ENCODE results near the gene CPNE7. TPM values are rescaled to one million over a fixed set of nuclear protein-coding genes. Genes with fewer than 3 reads are reported as not detected.

Gene CPNE7
- total and polyA plus RNA-seq, 2 of the 4 experiments (the other 2 are of a cell fraction) = 5.4 to 17.4 TPM

DNA sequence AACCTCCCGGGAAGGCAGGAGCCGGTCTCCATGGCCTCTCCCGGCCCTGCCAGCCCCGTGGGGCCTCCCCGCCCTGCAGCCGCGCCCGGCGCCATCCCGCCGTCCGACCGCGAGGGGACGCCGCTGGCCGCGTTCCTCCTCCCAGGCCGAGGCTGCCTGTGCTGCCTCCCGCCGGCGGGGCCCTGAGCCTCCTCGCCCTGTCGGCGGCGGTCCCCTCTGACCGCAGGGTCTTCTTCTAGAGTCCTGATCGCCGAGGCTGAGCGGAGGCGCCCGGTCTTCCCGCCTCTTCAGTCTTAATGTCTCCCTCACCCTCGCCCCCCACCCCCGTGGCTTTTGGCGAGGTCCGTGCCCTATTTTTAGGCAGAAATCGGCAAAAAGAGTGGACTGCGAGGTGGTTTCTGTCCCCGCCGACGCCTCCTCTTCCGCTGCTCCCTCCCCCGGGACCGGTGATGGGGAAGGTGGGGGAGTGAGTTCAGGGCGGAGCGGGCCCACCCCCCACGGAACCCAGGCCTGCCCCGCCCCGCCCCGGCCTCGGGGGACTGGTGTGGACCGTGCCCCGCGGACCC is 794 bp upstream of the CPNE7 start:
- DNase-seq (peak; percentile 61), ATAC-seq (ENCODE audit: low read depth) (peak; percentile 88)
- H3K9me3 ChIP-seq (ENCODE audit: control insufficient read depth, insufficient read depth, low read length) = no peaks in the 10 kb centered on the region
- peak overlapping the region; percentile 28; the same call in 1 of the 2 replicates for H3K4me3 ChIP-seq (ENCODE audit: insufficient read depth, low read depth, low read length)
- H3K9ac ChIP-seq (ENCODE audit: low read depth, low read length) = peak overlapping the region; percentile 24; the same call in 1 of the 2 replicates
- intact Hi-C loops (cut with micrococcal nuclease) (loop anchor here (1.0 kb wide), 2 partner anchors 67 to 93 kb away; no protein-coding TSS in a partner anchor), dilution Hi-C loops (cut with HindIII; ENCODE audit: low sequenced_read_pairs, unreplicated experiment) (no loop called here), in situ Hi-C loops (cut with MboI; ENCODE audit: low sequenced_read_pairs) (loop anchor here (5.0 kb wide), 1 partner anchor 68 kb away; no protein-coding TSS in a partner anchor)
- no peak overlapping the region; the same call in 1 of the 2 replicates for H3K14ac ChIP-seq (replicated peaks; ENCODE audit: low read depth, low read length)
- no peak overlapping the region; the same call in 1 of the 2 replicates for H3K27ac ChIP-seq (ENCODE audit: insufficient read depth, low read length)
- peak overlapping the region; percentile 79 for H4K91ac ChIP-seq (ENCODE audit: insufficient read depth, low read depth, low read length)
- H4K20me1 ChIP-seq (ENCODE audit: insufficient read depth, low read length) = no peaks in the 10 kb centered on the region
- BruUV-seq (replicated peaks) = no TSS peak
- POLR2A ChIA-PET (ENCODE audit: unreplicated experiment) = interaction anchor here (0.5 kb wide), 1 partner anchor 89 kb away, joined by 3 read pairs; no protein-coding TSS in a partner anchor
- H3K18ac ChIP-seq (ENCODE audit: low read depth, low read length) = no peak overlapping the region
- H2AFZ ChIP-seq (replicated peaks; ENCODE audit: low read length, poor library complexity) = peak overlapping the region; percentile 93
- H2BK15ac ChIP-seq (ENCODE audit: low read depth, low read length) = no peak overlapping the region
- H3K9me1 ChIP-seq (ENCODE audit: insufficient read depth, low read length) = peaks cover 5% of the 10 kb centered on the region; the same call in 1 of the 2 replicates
- H2AK5ac ChIP-seq (ENCODE audit: low read depth, low read length) = 0 out of 2 replicates have a peak overlapping the region, but pooled peaks have one; percentile 15
- H2BK120ac ChIP-seq (ENCODE audit: low read depth, low read length) = peak overlapping the region; percentile 84; the same call in 1 of the 2 replicates
- peak overlapping the region; percentile 82 for H3K4me2 ChIP-seq (ENCODE audit: low read depth, low read length)
- no peaks in the 10 kb centered on the region; a peak in 1 of 4 replicates for H3K79me1 ChIP-seq (ENCODE audit: low read depth in 1 of 2, low read length in 2 of 2)
- H3K27me3 ChIP-seq (ENCODE audit: control insufficient read depth, insufficient read depth, low read length) = peaks cover 4% of the 10 kb centered on the region; the same call in 1 of the 2 replicates
- H2BK20ac ChIP-seq (ENCODE audit: low read depth, low read length) = peak overlapping the region; percentile 34; the same call in 1 of the 2 replicates
- H3K36me3 ChIP-seq (ENCODE audit: control insufficient read depth, insufficient read depth, low read length) = peaks cover 3% of the 10 kb centered on the region; the same call in 1 of the 2 replicates
- WGBS, 2 experiments (ENCODE audit: extremely low coverage in 2 of 2, insufficient read length in 1 of 2) = 12% methylated on average over 29 of the region's 55 CpGs; no CpG with 5 or more reads in 1 of the 2 experiments
- peak overlapping the region; percentile 84 for H3K4ac ChIP-seq (ENCODE audit: low read depth, low read length)
- H2AK9ac ChIP-seq (replicated peaks; ENCODE audit: low read depth, low read length, poor library complexity) = peak overlapping the region; percentile 91
- H4K8ac ChIP-seq (ENCODE audit: low read depth in 2 of 2, low read length in 2 of 2) = peak overlapping the region; percentile 16 to 82; a peak in 2 of 4 replicates
- H3K56ac ChIP-seq (ENCODE audit: extremely low read depth, insufficient read depth, low read length) = no peak overlapping the region; the same call in 1 of the 2 replicates
- peaks cover 15% of the 10 kb centered on the region for H3K4me1 ChIP-seq (ENCODE audit: control insufficient read depth, insufficient read depth, low read length)
- H3K23ac ChIP-seq (ENCODE audit: low read depth, low read length) = no peak overlapping the region
- H4K5ac ChIP-seq (ENCODE audit: low read depth, low read length) = peak overlapping the region; percentile 90
- peak overlapping the region; percentile 3 for H2BK5ac ChIP-seq (ENCODE audit: low read depth, low read length, poor library complexity, severe bottlenecking)
- CTCF ChIA-PET = no interaction called here
- TF ChIP-seq BHLHE40 (IDR thresholded peaks at IDR 0.05; ENCODE audit: low read depth, low read length) (no peak), RAD21 (IDR thresholded peaks at IDR 0.05; ENCODE audit: low read length) (peak; percentile 94), CEBPB (IDR thresholded peaks at IDR 0.05; ENCODE audit: low read depth, low read length) (no peak), CHD1 (IDR thresholded peaks at IDR 0.05; ENCODE audit: low read depth, low read length) (no peak), MAZ (IDR thresholded peaks at IDR 0.05; ENCODE audit: borderline replicate concordance, low read depth, low read length) (no peak; the same call in 1 of the 2 replicates), NFE2L2 (IDR thresholded peaks at IDR 0.05; ENCODE audit: low read depth, low read length) (no peak), RFX5 (IDR thresholded peaks at IDR 0.05; ENCODE audit: low read depth, low read length) (no peak), POLR2A (IDR thresholded peaks at IDR 0.05; ENCODE audit: low read depth, low read length) (0 out of 2 replicates have a peak, but pooled peaks have one; percentile 15), RCOR1 (IDR thresholded peaks at IDR 0.05; ENCODE audit: insufficient replicate concordance, low read length) (no peak), MXI1 (IDR thresholded peaks at IDR 0.05; ENCODE audit: borderline replicate concordance, low read depth, low read length) (0 out of 2 replicates have a peak, but pooled peaks have one; percentile 3), MAFK (IDR thresholded peaks at IDR 0.05; ENCODE audit: low read depth, low read length) (no peak)
- TF ChIP-seq, protein P1, sequence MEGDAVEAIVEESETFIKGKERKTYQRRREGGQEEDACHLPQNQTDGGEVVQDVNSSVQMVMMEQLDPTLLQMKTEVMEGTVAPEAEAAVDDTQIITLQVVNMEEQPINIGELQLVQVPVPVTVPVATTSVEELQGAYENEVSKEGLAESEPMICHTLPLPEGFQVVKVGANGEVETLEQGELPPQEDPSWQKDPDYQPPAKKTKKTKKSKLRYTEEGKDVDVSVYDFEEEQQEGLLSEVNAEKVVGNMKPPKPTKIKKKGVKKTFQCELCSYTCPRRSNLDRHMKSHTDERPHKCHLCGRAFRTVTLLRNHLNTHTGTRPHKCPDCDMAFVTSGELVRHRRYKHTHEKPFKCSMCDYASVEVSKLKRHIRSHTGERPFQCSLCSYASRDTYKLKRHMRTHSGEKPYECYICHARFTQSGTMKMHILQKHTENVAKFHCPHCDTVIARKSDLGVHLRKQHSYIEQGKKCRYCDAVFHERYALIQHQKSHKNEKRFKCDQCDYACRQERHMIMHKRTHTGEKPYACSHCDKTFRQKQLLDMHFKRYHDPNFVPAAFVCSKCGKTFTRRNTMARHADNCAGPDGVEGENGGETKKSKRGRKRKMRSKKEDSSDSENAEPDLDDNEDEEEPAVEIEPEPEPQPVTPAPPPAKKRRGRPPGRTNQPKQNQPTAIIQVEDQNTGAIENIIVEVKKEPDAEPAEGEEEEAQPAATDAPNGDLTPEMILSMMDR (conservative IDR thresholded peaks at IDR 0.05; ENCODE audit: low read depth, low read length) = peak; percentile 96
- TF ChIP-seq, protein P2, sequence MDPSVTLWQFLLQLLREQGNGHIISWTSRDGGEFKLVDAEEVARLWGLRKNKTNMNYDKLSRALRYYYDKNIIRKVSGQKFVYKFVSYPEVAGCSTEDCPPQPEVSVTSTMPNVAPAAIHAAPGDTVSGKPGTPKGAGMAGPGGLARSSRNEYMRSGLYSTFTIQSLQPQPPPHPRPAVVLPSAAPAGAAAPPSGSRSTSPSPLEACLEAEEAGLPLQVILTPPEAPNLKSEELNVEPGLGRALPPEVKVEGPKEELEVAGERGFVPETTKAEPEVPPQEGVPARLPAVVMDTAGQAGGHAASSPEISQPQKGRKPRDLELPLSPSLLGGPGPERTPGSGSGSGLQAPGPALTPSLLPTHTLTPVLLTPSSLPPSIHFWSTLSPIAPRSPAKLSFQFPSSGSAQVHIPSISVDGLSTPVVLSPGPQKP (IDR thresholded peaks at IDR 0.05; ENCODE audit: borderline replicate concordance, low read depth, low read length) = no peak
- TF ChIP-seq, protein P3, sequence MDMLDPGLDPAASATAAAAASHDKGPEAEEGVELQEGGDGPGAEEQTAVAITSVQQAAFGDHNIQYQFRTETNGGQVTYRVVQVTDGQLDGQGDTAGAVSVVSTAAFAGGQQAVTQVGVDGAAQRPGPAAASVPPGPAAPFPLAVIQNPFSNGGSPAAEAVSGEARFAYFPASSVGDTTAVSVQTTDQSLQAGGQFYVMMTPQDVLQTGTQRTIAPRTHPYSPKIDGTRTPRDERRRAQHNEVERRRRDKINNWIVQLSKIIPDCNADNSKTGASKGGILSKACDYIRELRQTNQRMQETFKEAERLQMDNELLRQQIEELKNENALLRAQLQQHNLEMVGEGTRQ (IDR thresholded peaks at IDR 0.05; ENCODE audit: low read depth, low read length) = no peak
